HG02840 (cell line): ENCODE data around the gene CCNG2.
"Not testable (repeated sequence)": the region's sequence is repeated elsewhere in the genome, so short reads cannot be mapped to it uniquely, and the experiment has no call there.

Source experiments
- ATAC-seq: cut with Tn5 transposase; IDR thresholded peaks from one replicate; pipeline ENCODE4 v1.9.1; 2021; ENCODE audit warnings: mild to moderate bottlenecking, moderate library complexity, moderate number of reproducible peaks; ENCODE audit not compliant: unreplicated experiment, low FRiP score

Gene CCNG2

GRCh38 chr4:77156912-77157858 lies at the start of gene CCNG2:
CCNG2 (plus strand) TSS chr4:77157207; CDS start chr4:77158533, 1,326 bp downstream.
- peak; percentile 30 for ATAC-seq

- ATAC-seq = no peak
Observed at GRCh38 chr4:77110730-77111129, 46.3 kb upstream of the CCNG2 start.

- no peak for ATAC-seq
Observed at GRCh38 chr4:77113069-77113468, 43.9 kb upstream of the CCNG2 start.

GRCh38 chr4:77117721-77118120 lies 39.3 kb upstream of the CCNG2 start:
- no peak for ATAC-seq

- no peak for ATAC-seq
Observed at GRCh38 chr4:77120886-77121508, 36.0 kb upstream of the CCNG2 start.

GRCh38 chr4:77121736-77122240 lies 35.2 kb upstream of the CCNG2 start:
- ATAC-seq = no peak

GRCh38 chr4:77122656-77123055 lies 34.4 kb upstream of the CCNG2 start:
- no peak for ATAC-seq

GRCh38 chr4:77123411-77123810 lies 33.6 kb upstream of the CCNG2 start:
- no peak for ATAC-seq

- ATAC-seq = no peak
Observed at GRCh38 chr4:77124576-77124975, 32.4 kb upstream of the CCNG2 start.

GRCh38 chr4:77125961-77126360 lies 31.0 kb upstream of the CCNG2 start:
- ATAC-seq = no peak

GRCh38 chr4:77126809-77127208 lies 30.2 kb upstream of the CCNG2 start:
- ATAC-seq = peak; percentile 91

GRCh38 chr4:77127215-77127614 lies 29.8 kb upstream of the CCNG2 start:
- ATAC-seq = peak; percentile 63

GRCh38 chr4:77127837-77128621 lies 29.0 kb upstream of the CCNG2 start:
- no peak for ATAC-seq

- ATAC-seq = no peak
Observed at GRCh38 chr4:77132652-77133312, 24.2 kb upstream of the CCNG2 start.

- ATAC-seq = not testable (repeated sequence)
Observed at GRCh38 chr4:77137448-77137847, 19.6 kb upstream of the CCNG2 start.

GRCh38 chr4:77141964-77142645 lies 14.9 kb upstream of the CCNG2 start:
- ATAC-seq = no peak

- ATAC-seq = no peak
Observed at GRCh38 chr4:77142646-77143028, 14.4 kb upstream of the CCNG2 start.

GRCh38 chr4:77143091-77143490 lies 13.9 kb upstream of the CCNG2 start:
- ATAC-seq = no peak

GRCh38 chr4:77145842-77146185 lies 11.2 kb upstream of the CCNG2 start:
- ATAC-seq = no peak
